Cardiac muscle cell (in vitro differentiated cells and primary cell): ENCODE data around the gene CCDC126. TPM values are rescaled to one million over a fixed set of nuclear protein-coding genes. Genes with fewer than 3 reads are reported as not detected.

Experiments used
- DNase-seq, 2 donors: peaks; one replicate each; pipeline versions ENCODE4 v3.0.0 to v3.0.0-alpha.2; 2010 to 2017; ENCODE audit warnings: low read depth in 1 of 2, low spot score in 1 of 2
- H3K27ac ChIP-seq: fragments of 200-600 bp; sonication (generic); 2 replicates; pipeline ENCODE4 v1.5.1; 2016
- H3K27me3 ChIP-seq: fragments of 200-600 bp; sonication (generic); 2 replicates; pipeline ENCODE4 v1.6.0; 2016; ENCODE audit warnings: control low read depth
- H3K36me3 ChIP-seq: fragments of 200-600 bp; sonication (generic); 2 replicates; pipeline ENCODE4 v1.5.1; 2016; ENCODE audit warnings: control low read depth
- H3K4me1 ChIP-seq: fragments of 200-600 bp; sonication (generic); 2 replicates; pipeline ENCODE4 v1.8.1; 2017; ENCODE audit warnings: low read depth, mild to moderate bottlenecking, mixed run types
- H3K4me3 ChIP-seq: fragments of 200-600 bp; sonication (generic); 2 replicates; pipeline ENCODE4 v1.5.1; 2016; ENCODE audit warnings: mild to moderate bottlenecking
- H3K9me3 ChIP-seq: fragments of 200-600 bp; sonication (generic); 2 replicates; pipeline ENCODE4 v1.5.1; 2017; ENCODE audit warnings: low read depth, mild to moderate bottlenecking, control low read depth
- CTCF ChIP-seq: IDR thresholded peaks from 2 replicates; pipeline ENCODE4 v1.5.1; 2012; ENCODE audit warnings: low read depth, mild to moderate bottlenecking, low read length
- polyA plus RNA-seq: library from polyadenylated mRNA; unstranded; fragments of >200 nt; fragmentation: Nextera tagmentation; extraction: Ambion mirVana; gene quantifications from 2 replicates; pipeline ENCODE4 v1.2.1, GENCODE V29; 2016
- total RNA-seq: library from RNA; depleted of rRNA; stranded (reverse); fragments of >200 nt; gene quantifications from 2 replicates; pipeline ENCODE4 v1.2.3, GENCODE V29; 2016

CCDC126 gene
- total and polyA plus RNA-seq, 2 experiments from 2014 or later: 3.9 to 8.7 TPM

GRCh38 chr7:23689165-23689564 is 92.0 kb downstream of the CCDC126 start:
- no peak overlapping the region for H3K27ac ChIP-seq
- no peak overlapping the region for H3K4me3 ChIP-seq
- TF ChIP-seq CTCF: no peak
- H3K36me3 ChIP-seq: no peaks in the 10 kb centered on the region
- H3K27me3 ChIP-seq: no peaks in the 10 kb centered on the region
- H3K4me1 ChIP-seq: no peaks in the 10 kb centered on the region
- no peak for DNase-seq
- H3K9me3 ChIP-seq: no peaks in the 10 kb centered on the region

- H3K4me3 ChIP-seq: no peak overlapping the region
- no peaks in the 10 kb centered on the region for H3K27me3 ChIP-seq
- DNase-seq: no peak
- H3K36me3 ChIP-seq: no peaks in the 10 kb centered on the region
- no peaks in the 10 kb centered on the region for H3K9me3 ChIP-seq
- no peak for TF ChIP-seq CTCF
- no peak overlapping the region for H3K27ac ChIP-seq
- H3K4me1 ChIP-seq: no peaks in the 10 kb centered on the region
Observed at GRCh38 chr7:23691320-23691719, 94.1 kb downstream of the CCDC126 start.

- DNase-seq: no peak
- no peaks in the 10 kb centered on the region for H3K4me1 ChIP-seq
- no peaks in the 10 kb centered on the region for H3K27me3 ChIP-seq
- H3K9me3 ChIP-seq: no peaks in the 10 kb centered on the region
- H3K4me3 ChIP-seq: no peak overlapping the region
- H3K36me3 ChIP-seq: no peaks in the 10 kb centered on the region
- TF ChIP-seq CTCF: no peak
- H3K27ac ChIP-seq: no peak overlapping the region
Observed at GRCh38 chr7:23693224-23693623, 96.0 kb downstream of the CCDC126 start.

Other genes starting within 250 kb of the CCDC126 start
- gene IGF2BP3, start 126.9 kb upstream of the CCDC126 start, total RNA-seq: 44.9 and 59.3 TPM in 2 replicates
- gene IGF2BP3, start 126.9 kb upstream of the CCDC126 start, polyA plus RNA-seq: 30.5 and 45.5 TPM in 2 replicates
- 31.1 and 47.4 TPM in 2 replicates for gene TRA2A, start 65.4 kb upstream of the CCDC126 start, total RNA-seq
- 55.8 and 68.7 TPM in 2 replicates for gene TRA2A, start 65.4 kb upstream of the CCDC126 start, polyA plus RNA-seq
- 6.5 and 8.3 TPM in 2 replicates for gene FAM221A, start 82.8 kb downstream of the CCDC126 start, total RNA-seq
- 7.1 and 10.0 TPM in 2 replicates for gene FAM221A, start 82.8 kb downstream of the CCDC126 start, polyA plus RNA-seq
- gene STK31, start 112.8 kb downstream of the CCDC126 start, total RNA-seq: 0.04 and 0.06 TPM in 2 replicates
- gene STK31, start 112.8 kb downstream of the CCDC126 start, polyA plus RNA-seq: 0.06 TPM in 1 of 2 replicates, not detected in the other